Fibroblast of villous mesenchyme (primary cell): Measurements from ENCODE around the gene SLC43A2. TPM values are rescaled to one million over a fixed set of nuclear protein-coding genes. Genes with fewer than 3 reads are reported as not detected.
A peak's percentile ranks its signal among the peaks of the same experiment; 100 is the strongest.
"Not testable (repeated sequence)": the region's sequence is repeated elsewhere in the genome, so short reads cannot be mapped to it uniquely, and the experiment has no call there.

ENCODE experiments used
- DNase-seq: peaks from one replicate; pipeline ENCODE4 v3.0.0-alpha.2; 2010; ENCODE audit warnings: low read depth
- H3K4me3 ChIP-seq: 2 replicates; pipeline ENCODE4 v1.5.1; 2011; ENCODE audit warnings: low read depth, mild to moderate bottlenecking, low read length
- CTCF ChIP-seq: IDR thresholded peaks from 2 replicates; pipeline ENCODE4 v1.5.1; 2012; ENCODE audit warnings: low read depth, mild to moderate bottlenecking, low read length; ENCODE audit not compliant: insufficient read depth
- total RNA-seq: library from RNA; depleted of rRNA; stranded (reverse); fragments of >200 nt; gene quantifications from 2 replicates; pipeline ENCODE4 v1.2.3, GENCODE V29; 2012

SLC43A2 gene
- 3.5 and 8.6 TPM in 2 replicates for total RNA-seq

- no peak for TF ChIP-seq CTCF
- peak within 1 kb of the TSS; percentile 72 for H3K4me3 ChIP-seq
- DNase-seq: peak; percentile 77
These were observed at the start of gene SLC43A2 for GRCh38 chr17:1627982-1628855. SLC43A2 (minus strand) TSS chr17:1628834; CDS start chr17:1627874, 960 bp downstream.

GRCh38 chr17:1676401-1676800, 47.8 kb upstream of the SLC43A2 start:
- no peak for TF ChIP-seq CTCF
- no peak for DNase-seq
- no peak overlapping the region for H3K4me3 ChIP-seq

- no peak for TF ChIP-seq CTCF
- H3K4me3 ChIP-seq: no peak overlapping the region
- DNase-seq: no peak
These were observed 44.6 kb upstream of the SLC43A2 start for GRCh38 chr17:1673041-1673785.

GRCh38 chr17:1663934-1664333, 35.3 kb upstream of the SLC43A2 start:
- H3K4me3 ChIP-seq, DNase-seq: not testable (repeated sequence)

- no peak for TF ChIP-seq CTCF
- H3K4me3 ChIP-seq: no peak overlapping the region
- DNase-seq: no peak
These were observed 32.4 kb upstream of the SLC43A2 start for GRCh38 chr17:1661045-1661444.

- TF ChIP-seq CTCF: no peak
- no peak for DNase-seq
- H3K4me3 ChIP-seq: no peak overlapping the region
These were observed 29.5 kb upstream of the SLC43A2 start for GRCh38 chr17:1658100-1658499.

- TF ChIP-seq CTCF: no peak
- no peak for DNase-seq
- H3K4me3 ChIP-seq: no peak overlapping the region
These were observed 25.1 kb upstream of the SLC43A2 start for GRCh38 chr17:1653735-1654134.

GRCh38 chr17:1652794-1653193, 24.2 kb upstream of the SLC43A2 start:
- DNase-seq, H3K4me3 ChIP-seq: not testable (repeated sequence)
